ENCODE results near the gene HSD17B2.

DNA sequence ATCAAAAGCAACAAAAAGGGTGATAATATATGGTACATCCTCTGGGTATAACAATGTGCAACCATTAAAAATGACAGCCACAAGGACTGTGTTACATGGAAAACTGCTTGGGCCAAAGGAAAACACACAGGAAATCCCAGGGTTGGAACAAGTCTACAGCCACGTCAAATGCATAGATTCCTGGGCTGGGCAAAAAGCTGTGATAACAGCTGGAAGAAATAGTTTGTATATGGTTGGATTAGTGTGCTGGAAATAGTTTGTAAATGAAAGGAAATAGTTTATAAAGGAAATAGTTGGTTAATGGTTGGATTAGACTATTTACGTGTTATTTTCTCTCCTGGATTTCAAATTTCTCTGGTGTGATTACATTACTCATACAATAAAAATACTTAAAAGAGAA, 2.6 kb downstream of the HSD17B2 start:
- TF ChIP-seq, protein P1, sequence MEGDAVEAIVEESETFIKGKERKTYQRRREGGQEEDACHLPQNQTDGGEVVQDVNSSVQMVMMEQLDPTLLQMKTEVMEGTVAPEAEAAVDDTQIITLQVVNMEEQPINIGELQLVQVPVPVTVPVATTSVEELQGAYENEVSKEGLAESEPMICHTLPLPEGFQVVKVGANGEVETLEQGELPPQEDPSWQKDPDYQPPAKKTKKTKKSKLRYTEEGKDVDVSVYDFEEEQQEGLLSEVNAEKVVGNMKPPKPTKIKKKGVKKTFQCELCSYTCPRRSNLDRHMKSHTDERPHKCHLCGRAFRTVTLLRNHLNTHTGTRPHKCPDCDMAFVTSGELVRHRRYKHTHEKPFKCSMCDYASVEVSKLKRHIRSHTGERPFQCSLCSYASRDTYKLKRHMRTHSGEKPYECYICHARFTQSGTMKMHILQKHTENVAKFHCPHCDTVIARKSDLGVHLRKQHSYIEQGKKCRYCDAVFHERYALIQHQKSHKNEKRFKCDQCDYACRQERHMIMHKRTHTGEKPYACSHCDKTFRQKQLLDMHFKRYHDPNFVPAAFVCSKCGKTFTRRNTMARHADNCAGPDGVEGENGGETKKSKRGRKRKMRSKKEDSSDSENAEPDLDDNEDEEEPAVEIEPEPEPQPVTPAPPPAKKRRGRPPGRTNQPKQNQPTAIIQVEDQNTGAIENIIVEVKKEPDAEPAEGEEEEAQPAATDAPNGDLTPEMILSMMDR (IDR thresholded peaks at IDR 0.05; ENCODE audit: low read depth, low read length, poor library complexity, severe bottlenecking) = no peak
- no peak for TF ChIP-seq EZH2phosphoT487 (IDR thresholded peaks at IDR 0.05; ENCODE audit: borderline replicate concordance, low read length)
